Urinary bladder (tissue), 4 donors: ENCODE data around the gene BRINP2. TPM values are rescaled to one million over a fixed set of nuclear protein-coding genes. Genes with fewer than 3 reads are reported as not detected.

ENCODE experiments used
- DNase-seq: peaks from one replicate; pipeline ENCODE4 v3.0.0-alpha.2; 2015; ENCODE audit errors: extremely low spot score
- H3K27ac ChIP-seq: one replicate; pipeline ENCODE4 v1.5.1; 2013; ENCODE audit warnings: low read depth, mild to moderate bottlenecking, moderate library complexity
- H3K36me3 ChIP-seq: one replicate; pipeline ENCODE4 v1.6.1; 2013; ENCODE audit warnings: mild to moderate bottlenecking, moderate library complexity; ENCODE audit not compliant: insufficient read depth
- H3K4me1 ChIP-seq: one replicate; pipeline ENCODE4 v1.6.1; 2013; ENCODE audit warnings: mild to moderate bottlenecking, moderate library complexity; ENCODE audit not compliant: insufficient read depth
- H3K4me3 ChIP-seq: one replicate; pipeline ENCODE4 v1.5.1; 2013; ENCODE audit warnings: low read depth, low read length
- WGBS: extraction: QIAGEN DNeasy Blood & Tissue Kit; methylation state at CpG from one replicate; pipeline ENCODE4 v1.1.7; 2013; 5-methylcytosine and 5-hydroxymethylcytosine counted together
- polyA plus RNA-seq: library from polyadenylated mRNA; stranded (reverse); fragments of 200-250 nt; gene quantifications from one replicate; pipeline ENCODE4 v1.2.3, GENCODE V29; 2013
- total RNA-seq: library from RNA; depleted of rRNA; stranded (reverse); fragments of >200 nt; gene quantifications from one replicate; pipeline ENCODE4 v1.2.3, GENCODE V29; 2014
- donor health status: healthy with polysubstance abuse.
- donor health status: healthy.

The BRINP2 gene
- total RNA-seq (0.90 TPM), polyA plus RNA-seq (0.25 TPM)

GRCh38 chr1:177170756-177171535 lies at the start of gene BRINP2:
BRINP2 (plus strand) TSS chr1:177170958; CDS start chr1:177229877, 58,919 bp downstream.
- no peak for DNase-seq
- no peaks in the 10 kb centered on the region for H3K4me1 ChIP-seq
- H3K27ac ChIP-seq = no peak within 1 kb of the TSS
- H3K4me3 ChIP-seq = peak within 1 kb of the TSS; percentile 17
- WGBS = 2% methylated on average over 49 of the region's 49 CpGs
- no peaks in the 10 kb centered on the region for H3K36me3 ChIP-seq

DNA sequence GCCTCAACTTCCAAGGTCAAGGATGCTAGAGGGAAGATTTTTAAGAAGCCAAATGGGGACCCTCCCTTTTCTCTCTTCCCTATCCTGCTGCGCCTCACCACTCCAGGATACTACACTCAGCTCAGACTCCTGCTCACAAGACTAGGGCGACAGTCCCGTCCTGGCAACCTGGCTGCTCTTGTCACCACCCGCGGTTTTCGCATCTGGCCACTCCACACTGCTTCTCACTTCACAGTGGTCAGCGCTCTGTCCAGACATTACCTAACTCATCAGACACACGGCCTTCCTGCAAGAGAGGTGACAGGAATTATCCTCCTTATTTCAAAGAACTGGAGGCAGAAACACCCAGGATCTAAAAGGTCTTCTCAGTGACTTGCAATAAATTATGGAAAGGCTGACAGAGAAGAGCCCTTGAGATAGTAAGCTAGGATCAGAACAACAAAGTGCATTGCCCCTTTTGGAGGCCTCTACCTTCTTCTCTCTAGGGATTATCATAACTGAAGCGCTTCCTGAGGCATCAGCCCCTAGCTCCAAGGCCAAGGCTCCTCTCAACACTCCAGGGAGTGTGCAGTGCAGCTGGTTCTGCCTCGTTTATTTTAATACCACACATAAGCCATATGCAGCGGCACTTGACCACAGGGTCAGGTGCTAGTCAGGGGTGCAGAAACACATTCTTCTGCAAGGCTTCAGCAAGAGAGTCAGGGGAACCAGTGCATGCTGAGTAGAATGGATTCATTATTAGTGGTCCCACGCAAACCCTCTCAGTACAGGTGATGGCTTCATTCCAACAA lies 48.1 kb upstream of the BRINP2 start:
- WGBS = 85% methylated on average over 12 of the region's 12 CpGs
- Histone ChIP-seq H3K4me3 (no peak overlapping the region), H3K36me3 (no peaks in the 10 kb centered on the region), H3K4me1 (no peaks in the 10 kb centered on the region), H3K27ac (no peak overlapping the region)
- DNase-seq = no peak

GRCh38 chr1:177124577-177125278 lies 46.0 kb upstream of the BRINP2 start:
- H3K4me3 ChIP-seq = no peak overlapping the region
- no peaks in the 10 kb centered on the region for H3K4me1 ChIP-seq
- H3K27ac ChIP-seq = no peak overlapping the region
- H3K36me3 ChIP-seq = no peaks in the 10 kb centered on the region
- DNase-seq = no peak
- 31% methylated on average over 4 of the region's 4 CpGs for WGBS

DNA sequence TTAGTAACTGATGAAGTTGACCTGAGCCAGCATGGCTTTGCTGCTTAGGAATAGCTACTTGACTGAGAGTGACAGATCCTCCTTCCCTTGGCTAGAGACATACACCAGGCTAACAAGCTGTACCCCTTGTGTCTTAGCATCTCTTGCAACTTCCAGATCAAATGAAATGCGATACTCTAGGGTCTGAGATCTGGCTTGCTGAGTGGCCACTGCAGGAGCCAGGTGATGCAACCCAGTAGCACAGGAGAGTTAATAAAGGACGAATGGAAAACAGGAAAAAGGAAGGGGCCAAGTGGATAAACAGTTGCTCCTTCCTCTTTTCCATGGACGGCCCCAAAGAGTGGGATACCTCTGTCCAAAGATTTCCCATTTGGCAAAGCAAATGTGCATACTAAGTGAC lies 44.5 kb upstream of the BRINP2 start:
- Histone ChIP-seq H3K27ac (no peak overlapping the region), H3K4me3 (no peak overlapping the region), H3K4me1 (no peaks in the 10 kb centered on the region), H3K36me3 (no peaks in the 10 kb centered on the region)
- WGBS = 56% methylated on average over 3 of the region's 3 CpGs
- no peak for DNase-seq

- no peak for DNase-seq
- no peaks in the 10 kb centered on the region for H3K4me1 ChIP-seq
These were observed 42.0 kb upstream of the BRINP2 start for GRCh38 chr1:177128665-177129281.

DNA sequence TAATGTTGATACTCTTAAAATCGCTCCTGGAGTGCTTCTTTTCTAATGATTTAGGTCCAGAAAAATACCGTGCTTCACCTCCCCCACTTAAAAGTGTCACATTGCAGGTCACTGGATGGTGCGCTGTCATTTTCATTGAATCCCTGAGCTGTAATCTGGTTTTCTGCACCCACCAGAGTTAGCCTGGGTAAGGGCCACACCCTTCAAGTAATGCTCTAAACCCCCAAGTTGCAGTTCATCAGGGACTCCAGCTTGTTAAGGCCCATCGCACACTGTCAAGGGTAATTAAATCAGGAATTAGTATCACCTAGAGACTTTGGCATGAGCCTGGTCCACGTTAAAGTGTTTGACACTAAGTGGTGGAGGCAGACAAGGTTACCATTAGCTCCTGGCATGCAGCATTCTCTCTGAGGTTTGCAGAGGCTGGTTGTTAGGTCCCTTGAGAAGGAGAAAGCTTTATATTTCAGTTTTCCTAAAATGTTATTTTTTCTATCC lies 40.3 kb upstream of the BRINP2 start:
- no peak overlapping the region for H3K4me3 ChIP-seq
- WGBS = 66% methylated on average over 5 of the region's 5 CpGs
- no peak overlapping the region for H3K27ac ChIP-seq
- no peaks in the 10 kb centered on the region for H3K4me1 ChIP-seq
- no peak for DNase-seq
- H3K36me3 ChIP-seq = no peaks in the 10 kb centered on the region

More at GRCh38 chr1:177128665-177129281, 42.0 kb upstream of the BRINP2 start:
- Histone ChIP-seq H3K36me3 (no peaks in the 10 kb centered on the region), H3K4me3 (no peak overlapping the region), H3K27ac (no peak overlapping the region)
- 48% methylated on average over 4 of the region's 4 CpGs for WGBS

DNA sequence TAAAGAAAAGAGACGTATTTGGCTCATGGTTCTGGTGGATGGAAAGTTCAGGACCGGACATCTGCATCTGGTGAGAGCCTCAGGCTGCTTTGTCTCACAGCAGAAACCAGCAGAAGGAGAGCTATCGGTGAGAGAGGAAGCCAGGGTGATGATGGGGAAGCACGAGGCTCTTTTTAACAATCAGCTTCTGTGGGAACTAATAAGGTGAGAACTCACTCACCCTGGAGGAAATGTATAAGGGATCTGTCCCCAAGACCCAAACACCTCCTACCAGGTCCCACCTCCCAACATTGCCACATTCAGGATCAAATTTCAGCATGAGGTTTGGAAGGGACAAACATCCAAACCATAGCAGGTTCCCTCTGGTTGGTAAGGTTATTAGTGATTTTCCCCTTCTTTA lies 39.0 kb upstream of the BRINP2 start:
- no peak for DNase-seq
- H3K36me3 ChIP-seq = no peaks in the 10 kb centered on the region
- 58% methylated on average over 4 of the region's 4 CpGs for WGBS
- no peak overlapping the region for H3K4me3 ChIP-seq
- H3K4me1 ChIP-seq = no peaks in the 10 kb centered on the region
- no peak overlapping the region for H3K27ac ChIP-seq

DNA sequence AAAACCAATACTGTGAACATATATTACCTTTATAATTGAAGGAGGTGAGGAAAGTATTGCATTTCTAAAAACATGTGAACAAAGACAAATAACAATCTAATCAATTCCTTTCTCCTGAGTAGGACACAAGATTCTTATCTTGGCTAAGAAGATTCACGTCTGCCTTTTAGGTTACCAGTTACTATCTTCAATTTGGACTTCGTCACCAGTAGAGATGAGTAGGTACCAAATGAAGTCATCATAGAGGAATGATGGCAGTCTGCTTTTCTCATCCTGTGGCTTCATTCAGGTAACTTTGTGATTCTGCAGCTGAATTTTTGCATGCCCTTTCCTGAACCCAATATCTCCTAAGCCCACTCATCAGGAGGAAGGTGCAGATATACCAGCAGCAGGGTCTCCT lies 38.6 kb upstream of the BRINP2 start:
- WGBS = 73% methylated on average over 2 of the region's 2 CpGs
- no peak overlapping the region for H3K4me3 ChIP-seq
- no peaks in the 10 kb centered on the region for H3K36me3 ChIP-seq
- H3K27ac ChIP-seq = no peak overlapping the region
- DNase-seq = no peak
- no peaks in the 10 kb centered on the region for H3K4me1 ChIP-seq

DNA sequence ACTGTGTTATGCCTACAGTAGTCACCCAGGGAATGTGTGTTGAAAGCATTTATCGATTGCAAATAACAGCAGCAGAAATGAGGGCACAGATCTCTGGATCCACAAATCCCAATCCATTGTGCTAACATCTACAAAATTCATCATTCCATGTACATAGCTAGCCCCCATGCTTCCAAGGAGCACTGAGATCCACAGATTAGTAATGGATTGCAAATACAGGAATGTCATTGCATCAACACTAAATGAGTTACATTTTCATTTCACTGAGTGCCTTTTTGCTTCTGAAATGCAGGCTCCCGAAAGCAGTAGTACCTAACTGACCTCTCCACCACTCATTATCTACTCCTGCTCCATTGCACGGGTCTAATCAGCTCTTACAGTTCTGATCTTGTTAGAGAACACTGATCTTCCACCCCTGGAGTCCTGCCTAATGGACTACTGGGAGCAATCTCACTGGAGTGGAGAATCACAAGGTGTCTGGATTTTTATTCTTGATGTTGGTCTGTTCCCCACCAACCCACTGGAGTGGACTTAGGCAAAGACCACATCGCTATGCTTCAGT lies 36.7 kb upstream of the BRINP2 start:
- H3K36me3 ChIP-seq = no peaks in the 10 kb centered on the region
- WGBS = 74% methylated on average over 4 of the region's 4 CpGs
- H3K4me1 ChIP-seq = no peaks in the 10 kb centered on the region
- DNase-seq = no peak
- H3K27ac ChIP-seq = no peak overlapping the region
- no peak overlapping the region for H3K4me3 ChIP-seq

DNA sequence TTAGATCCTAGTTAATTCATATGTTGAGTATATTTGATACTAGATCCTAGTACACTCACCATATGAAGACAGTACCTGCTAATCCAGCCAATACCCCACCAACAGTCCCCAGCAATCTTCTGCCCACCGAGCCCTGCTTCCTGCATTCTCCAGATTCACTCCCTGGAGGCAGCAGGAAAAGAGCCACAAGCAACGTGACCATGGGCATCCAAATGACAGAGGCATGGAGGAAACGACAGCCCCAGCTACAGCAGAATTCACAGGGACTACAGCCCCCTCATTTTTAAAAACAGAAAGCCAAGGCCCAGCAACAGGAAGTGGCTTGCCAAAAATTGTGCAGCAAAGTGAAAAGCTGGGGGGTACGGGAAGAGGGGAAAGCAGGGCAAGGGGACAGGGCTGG lies 35.5 kb upstream of the BRINP2 start:
- H3K27ac ChIP-seq = no peak overlapping the region
- H3K36me3 ChIP-seq = no peaks in the 10 kb centered on the region
- 54% methylated on average over 4 of the region's 4 CpGs for WGBS
- DNase-seq = no peak
- no peaks in the 10 kb centered on the region for H3K4me1 ChIP-seq
- no peak overlapping the region for H3K4me3 ChIP-seq

DNA sequence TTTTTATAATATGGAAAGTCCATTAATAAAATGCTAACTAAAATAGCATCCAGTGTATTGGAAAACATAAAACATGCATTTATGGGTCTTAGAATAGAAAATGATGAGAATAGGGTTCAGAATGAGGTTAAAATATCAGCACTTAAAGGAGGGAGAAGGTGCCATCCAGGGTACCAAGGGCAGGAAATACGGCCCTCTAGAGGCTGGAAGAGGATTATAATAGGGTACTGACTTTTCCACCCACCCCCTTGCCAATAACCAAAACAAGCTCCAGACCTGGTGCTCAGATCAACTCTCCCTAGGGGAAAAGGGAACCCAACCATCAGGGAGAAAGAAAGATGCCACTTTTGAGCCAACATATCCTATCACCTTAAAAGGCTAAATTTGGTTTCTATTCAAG lies 32.9 kb upstream of the BRINP2 start:
- no peaks in the 10 kb centered on the region for H3K36me3 ChIP-seq
- H3K27ac ChIP-seq = no peak overlapping the region
- H3K4me1 ChIP-seq = no peaks in the 10 kb centered on the region
- no peak for DNase-seq
- H3K4me3 ChIP-seq = no peak overlapping the region
- WGBS = 42% methylated on average over 1 of the region's 1 CpG

DNA sequence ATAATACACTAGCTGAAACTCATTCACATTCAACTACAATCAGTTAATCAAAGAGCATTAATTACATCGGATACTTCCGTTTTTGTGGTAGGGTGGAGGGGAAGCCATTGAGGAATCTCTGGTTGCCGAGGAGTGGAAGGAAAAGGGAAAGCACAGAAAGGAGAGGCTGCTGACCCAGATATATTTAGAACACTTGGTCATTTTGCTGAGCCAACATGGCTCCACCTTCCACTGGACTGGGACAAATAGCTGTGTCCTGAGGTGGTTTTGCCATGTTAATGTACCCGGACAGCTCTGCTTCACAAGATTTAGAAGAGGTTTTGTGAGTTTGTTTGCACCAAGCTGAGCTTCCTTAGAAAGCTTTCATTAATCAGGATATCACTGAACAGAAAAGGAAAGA lies 32.4 kb upstream of the BRINP2 start:
- no peak for DNase-seq
- Histone ChIP-seq H3K27ac (no peak overlapping the region), H3K4me3 (no peak overlapping the region), H3K36me3 (no peaks in the 10 kb centered on the region), H3K4me1 (no peaks in the 10 kb centered on the region)
- WGBS = 90% methylated on average over 4 of the region's 4 CpGs

- 76% methylated on average over 1 of the region's 1 CpG for WGBS
- no peaks in the 10 kb centered on the region for H3K36me3 ChIP-seq
- H3K4me1 ChIP-seq = no peaks in the 10 kb centered on the region
- no peak for DNase-seq
- no peak overlapping the region for H3K27ac ChIP-seq
- H3K4me3 ChIP-seq = no peak overlapping the region
These were observed 28.7 kb upstream of the BRINP2 start for GRCh38 chr1:177142010-177142409.
